GM12878 (cell line): ENCODE measurements around the gene SYNM. TPM values are rescaled to one million over a fixed set of nuclear protein-coding genes. Genes with fewer than 3 reads are reported as not detected.

Experiments used
- ATAC-seq: fragments of 200-7000 bp; cut with Tn5 transposase; 3 replicates; pipeline ENCODE4 v1.9.1; 2020; ENCODE audit warnings: mild to moderate bottlenecking, moderate library complexity
- BruUV-seq: library from RNA; stranded (reverse); fragments of 400-500 nt; replicated peaks from 2 replicates; lab custom pipeline; 2021; lab: Mats Ljungman, UMichigan
- CTCF ChIA-PET: fragments of 300-600 bp; sonication (Branson Sonifier 250); formaldehyde crosslinking; extraction: SDS; loops from one replicate; lab custom pipeline; 2021; ENCODE audit warnings: inconsistent platforms; lab: Yijun Ruan, JAX
- POLR2A ChIA-PET: fragments of 350-600 bp; formaldehyde crosslinking; extraction: SDS; loops from one replicate; lab custom pipeline; 2021; ENCODE audit warnings: inconsistent platforms; lab: Charles Lee
- RAD21 ChIA-PET: fragments of 300-600 bp; sonication (Branson Sonifier 250); formaldehyde crosslinking; loops from one replicate; lab custom pipeline; 2023; ENCODE audit warnings: antibody characterized with exemption; ENCODE audit not compliant: unreplicated experiment; lab: Charles Lee
- SMC1A ChIA-PET: fragments of 300-600 bp; sonication (Branson Sonifier 250); formaldehyde crosslinking; loops from one replicate; lab custom pipeline; 2023; ENCODE audit not compliant: unreplicated experiment, uncharacterized antibody; lab: Charles Lee
- DNase-seq: peaks from one replicate; pipeline ENCODE4 v3.0.0-alpha.2; 2011; ENCODE audit warnings: low read depth, low spot score
- FAIRE-seq: peaks from 3 replicates; lab custom pipeline; 2011; peaks lifted over from hg19 to GRCh38; lab: Jason Lieb, UNC
- H2AFZ ChIP-seq: 2 replicates; pipeline ENCODE4 v1.6.0; 2011; ENCODE audit warnings: low read depth, low read length, control low read depth; ENCODE audit not compliant: control insufficient read depth
- H3K27ac ChIP-seq: 2 replicates; pipeline ENCODE4 v1.5.1; 2011; ENCODE audit warnings: control low read depth; ENCODE audit not compliant: control insufficient read depth, insufficient read depth
- H3K27me3 ChIP-seq, 2 experiments: replicated peaks in 1 of 2; 2 replicates each; pipeline versions ENCODE4 v1.6.0 to v1.6.1; 2011; ENCODE audit warnings: low read length in 1 of 2; ENCODE audit not compliant: control insufficient read depth in 2 of 2, insufficient read depth in 2 of 2
- H3K36me3 ChIP-seq, 2 experiments: 2 replicates each; pipeline ENCODE4 v1.5.1; 2011; ENCODE audit warnings: low read length in 1 of 2; ENCODE audit not compliant: control insufficient read depth in 2 of 2, insufficient read depth in 2 of 2
- H3K4me1 ChIP-seq: 2 replicates; pipeline ENCODE4 v1.6.1; 2011; ENCODE audit warnings: mild to moderate bottlenecking, low read length, moderate library complexity, mixed read lengths; ENCODE audit not compliant: control insufficient read depth, insufficient read depth
- H3K4me2 ChIP-seq: 2 replicates; pipeline ENCODE4 v1.6.0; 2011; ENCODE audit warnings: control low read depth; ENCODE audit not compliant: control insufficient read depth, insufficient read depth
- H3K4me3 ChIP-seq: fragments of 200-600 bp; sonication (generic); 2 replicates; pipeline ENCODE4 v1.5.1; 2016
- H3K79me2 ChIP-seq: 2 replicates; pipeline ENCODE4 v1.6.0; 2011; ENCODE audit warnings: low read length; ENCODE audit not compliant: control insufficient read depth, insufficient read depth
- H3K9ac ChIP-seq: 2 replicates; pipeline ENCODE4 v1.8.0; 2011; ENCODE audit warnings: low read length, control low read depth, mixed read lengths; ENCODE audit not compliant: control insufficient read depth, insufficient read depth
- H3K9me3 ChIP-seq: replicated peaks from 3 replicates; pipeline ENCODE4 v1.5.1; 2011; ENCODE audit warnings: mild to moderate bottlenecking, low read length; ENCODE audit not compliant: control insufficient read depth, insufficient read depth
- H4K20me1 ChIP-seq: 2 replicates; pipeline ENCODE4 v1.6.0; 2011; ENCODE audit not compliant: control insufficient read depth, insufficient read depth
- ETV6 ChIP-seq, 2 experiments: fragments of 450-650 bp in 1 of 2; IDR thresholded peaks in 1 of 2; conservative IDR thresholded peaks in 1 of 2; 2 replicates each; pipeline ENCODE4 v1.6.1; 2014; ENCODE audit warnings: antibody characterized with exemption in 1 of 2, borderline replicate concordance in 1 of 2, low read depth in 1 of 2, mild to moderate bottlenecking in 1 of 2, moderate library complexity in 1 of 2
- GATAD2B ChIP-seq: fragments of 450-650 bp; conservative IDR thresholded peaks from 2 replicates; pipeline ENCODE4 v1.6.1; 2017; ENCODE audit warnings: low read depth, mild to moderate bottlenecking, moderate library complexity
- NFXL1 ChIP-seq: fragments of 450-650 bp; IDR thresholded peaks from 2 replicates; pipeline ENCODE4 v1.6.1; 2017; ENCODE audit warnings: antibody characterized with exemption, mild to moderate bottlenecking, borderline replicate concordance
- NFYB ChIP-seq: IDR thresholded peaks from 2 replicates; pipeline ENCODE4 v1.6.1; 2011; ENCODE audit warnings: low read depth, mild to moderate bottlenecking, low read length, improper control_type of control experiment, moderate library complexity; ENCODE audit not compliant: insufficient read depth
- NR2C2 ChIP-seq: IDR thresholded peaks from 2 replicates; pipeline ENCODE4 v1.6.1; 2011; ENCODE audit warnings: borderline replicate concordance, low read depth; ENCODE audit not compliant: control insufficient read depth, insufficient read length
- PAX8 ChIP-seq: fragments of 450-650 bp; IDR thresholded peaks from 2 replicates; pipeline ENCODE4 v1.6.1; 2017; ENCODE audit warnings: mild to moderate bottlenecking, moderate library complexity
- SMARCA5 ChIP-seq: fragments of 450-650 bp; IDR thresholded peaks from 2 replicates; pipeline ENCODE4 v1.6.1; 2017; ENCODE audit warnings: mild to moderate bottlenecking
- SREBF1 ChIP-seq: IDR thresholded peaks from 2 replicates; pipeline ENCODE4 v1.6.1; 2012; ENCODE audit warnings: mild to moderate bottlenecking, low read length
- SUPT20H ChIP-seq: IDR thresholded peaks from 2 replicates; pipeline ENCODE4 v1.6.1; 2011; ENCODE audit warnings: low read depth, mild to moderate bottlenecking, low read length, moderate library complexity, borderline replicate concordance; ENCODE audit not compliant: control insufficient read depth
- TBL1XR1 ChIP-seq: IDR thresholded peaks from 2 replicates; pipeline ENCODE4 v1.6.1; 2012; ENCODE audit warnings: low read depth, low read length, improper control_type of control experiment
- TCF3 ChIP-seq: IDR thresholded peaks from 2 replicates; pipeline ENCODE4 v1.6.1; 2012; ENCODE audit warnings: low read depth, mild to moderate bottlenecking, low read length, borderline replicate concordance; ENCODE audit not compliant: insufficient read depth
- YBX1 ChIP-seq: fragments of 450-650 bp; IDR thresholded peaks from 2 replicates; pipeline ENCODE4 v1.6.1; 2016; ENCODE audit warnings: antibody characterized with exemption
- YY1 ChIP-seq: IDR thresholded peaks from 2 replicates; pipeline ENCODE4 v1.6.1; 2011; ENCODE audit warnings: low read depth, mild to moderate bottlenecking, low read length
- ZBTB33 ChIP-seq: fragments of 450-650 bp; IDR thresholded peaks from 2 replicates; pipeline ENCODE4 v1.6.1; 2017; ENCODE audit warnings: mild to moderate bottlenecking
- WGBS: methylation state at CpG from one replicate; pipeline ENCODE4 v1.1.6; 2016; ENCODE audit warnings: low lambda C conversion rate; ENCODE audit not compliant: insufficient replicate concordance, insufficient coverage; ENCODE audit errors: missing lambda C conversion rate; 5-methylcytosine and 5-hydroxymethylcytosine counted together
- in situ Hi-C: fragments of 300-500 bp; cut with MboI; formaldehyde crosslinking; loops from 9 replicates; pipeline ENCODE4 v1.14.3; 2018; ENCODE audit warnings: mixed read lengths
- intact Hi-C: fragments of 100-400 bp; cut with micrococcal nuclease; formaldehyde crosslinking; loops from one replicate; pipeline ENCODE4 v1.14.2; 2022; ENCODE audit not compliant: unreplicated experiment
- polyA plus RNA-seq, 11 experiments: library from polyadenylated mRNA; depleted of rRNA in 4 of 11; unstranded in 6 of 11; stranded (reverse) in 5 of 11; fragments of >200 nt; fragmentation: Nextera tagmentation in 4 of 11; fragmentation: Illumina TruSeq in 1 of 11; extraction: Ambion mirVana in 4 of 11; extraction: Trizol in 1 of 11; gene quantifications; 1 replicate in 1 of 11; 2 replicates in 10 of 11; pipeline versions ENCODE4 v1.2.1 to v1.2.3, GENCODE V29; 2011 to 2016; ENCODE audit warnings: inconsistent platforms in 2 of 11, missing spikeins in 2 of 11, low read depth in 1 of 11
- total RNA-seq, 4 experiments: library from RNA; depleted of rRNA in 3 of 4; stranded (reverse); fragments of >200 nt in 3 of 4; fragmentation: Illumina TruSeq in 1 of 4; extraction: Trizol in 1 of 4; gene quantifications; 2 replicates each; pipeline versions ENCODE4 v1.2.1 to v1.2.3, GENCODE V29; 2013 to 2021
- TF ChIP-seq, protein P1 (sequence below): IDR thresholded peaks from 2 replicates; pipeline ENCODE4 v1.6.1; 2011; ENCODE audit warnings: mild to moderate bottlenecking, low read depth, low read length, moderate library complexity; ENCODE audit not compliant: insufficient replicate concordance
- TF ChIP-seq, protein P2 (sequence below): fragments of 450-650 bp; IDR thresholded peaks from 2 replicates; pipeline ENCODE4 v1.6.1; 2017; ENCODE audit warnings: mild to moderate bottlenecking, moderate library complexity

SYNM gene
- total and polyA plus RNA-seq, 10 of the 15 experiments (the other 5 are each of a cell fraction or from before 2014, with no cell fraction given) = 0.05 to 1.1 (median 0.89) TPM; not detected in 1

- TF ChIP-seq ZBTB33 (no peak), PAX8 (no peak), TBL1XR1 (no peak), YBX1 (no peak)
Observed at GRCh38 chr15:99098426-99098825, 6.5 kb upstream of the SYNM start (continued).

- DNase-seq (no peak), ATAC-seq (no peak), FAIRE-seq (no peak)
- H3K79me2 ChIP-seq = no peaks in the 10 kb centered on the region
- no peaks in the 10 kb centered on the region for H4K20me1 ChIP-seq
- ChIA-PET CTCF (interaction anchor here (0.5 to 6.7 kb wide), 7 partner anchors 9 to 314 kb away, joined by 3 to 111 read pairs (median 3); no protein-coding TSS in a partner anchor), POLR2A (no interaction called here), SMC1A (interaction anchor here (4.4 kb wide), 1 partner anchor 115 kb away, joined by 45 read pairs; no protein-coding TSS in a partner anchor), RAD21 (interaction anchor here (0.6 to 1.3 kb wide), 2 partner anchors 9 to 59 kb away, joined by 3 read pairs; no protein-coding TSS in a partner anchor)
- H3K36me3 ChIP-seq = no peaks in the 10 kb centered on the region
- no peak overlapping the region for H2AFZ ChIP-seq
- H3K27me3 ChIP-seq = peaks cover 0 to 15% of the 10 kb centered on the region in 2 experiments; a peak in 2 of 4 replicates
- WGBS = 55% methylated on average over 6 of the region's 6 CpGs
- H3K4me2 ChIP-seq = no peak overlapping the region
- H3K9ac ChIP-seq = no peak overlapping the region
- no peak overlapping the region for H3K4me3 ChIP-seq
- no peak overlapping the region for H3K27ac ChIP-seq
- BruUV-seq = no TSS peak
- no peaks in the 10 kb centered on the region for H3K9me3 ChIP-seq
- in situ Hi-C loops (loop anchor here (5.0 kb wide), 1 partner anchor 113 kb away; no protein-coding TSS in a partner anchor), intact Hi-C loops (no loop called here)
- no peaks in the 10 kb centered on the region for H3K4me1 ChIP-seq
- no peak for TF ChIP-seq SUPT20H
- TF ChIP-seq NFXL1 = no peak
- TF ChIP-seq, protein P1, sequence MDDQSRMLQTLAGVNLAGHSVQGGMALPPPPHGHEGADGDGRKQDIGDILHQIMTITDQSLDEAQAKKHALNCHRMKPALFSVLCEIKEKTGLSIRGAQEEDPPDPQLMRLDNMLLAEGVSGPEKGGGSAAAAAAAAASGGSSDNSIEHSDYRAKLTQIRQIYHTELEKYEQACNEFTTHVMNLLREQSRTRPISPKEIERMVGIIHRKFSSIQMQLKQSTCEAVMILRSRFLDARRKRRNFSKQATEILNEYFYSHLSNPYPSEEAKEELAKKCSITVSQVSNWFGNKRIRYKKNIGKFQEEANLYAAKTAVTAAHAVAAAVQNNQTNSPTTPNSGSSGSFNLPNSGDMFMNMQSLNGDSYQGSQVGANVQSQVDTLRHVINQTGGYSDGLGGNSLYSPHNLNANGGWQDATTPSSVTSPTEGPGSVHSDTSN = no peak
- no peak for TF ChIP-seq YY1
- TF ChIP-seq TCF3 = no peak
- no peak for TF ChIP-seq SREBF1
- TF ChIP-seq NR2C2 = no peak
- TF ChIP-seq ETV6 (conservative IDR thresholded peaks at IDR 0.05 in 1 of 2, IDR thresholded peaks at IDR 0.05 in 1 of 2; ENCODE audit: borderline replicate concordance in 1 of 2, low read depth in 1 of 2) = no peak
- TF ChIP-seq NFYB = no peak
- no peak for TF ChIP-seq GATAD2B
- no peak for TF ChIP-seq SMARCA5
- TF ChIP-seq, protein P2, sequence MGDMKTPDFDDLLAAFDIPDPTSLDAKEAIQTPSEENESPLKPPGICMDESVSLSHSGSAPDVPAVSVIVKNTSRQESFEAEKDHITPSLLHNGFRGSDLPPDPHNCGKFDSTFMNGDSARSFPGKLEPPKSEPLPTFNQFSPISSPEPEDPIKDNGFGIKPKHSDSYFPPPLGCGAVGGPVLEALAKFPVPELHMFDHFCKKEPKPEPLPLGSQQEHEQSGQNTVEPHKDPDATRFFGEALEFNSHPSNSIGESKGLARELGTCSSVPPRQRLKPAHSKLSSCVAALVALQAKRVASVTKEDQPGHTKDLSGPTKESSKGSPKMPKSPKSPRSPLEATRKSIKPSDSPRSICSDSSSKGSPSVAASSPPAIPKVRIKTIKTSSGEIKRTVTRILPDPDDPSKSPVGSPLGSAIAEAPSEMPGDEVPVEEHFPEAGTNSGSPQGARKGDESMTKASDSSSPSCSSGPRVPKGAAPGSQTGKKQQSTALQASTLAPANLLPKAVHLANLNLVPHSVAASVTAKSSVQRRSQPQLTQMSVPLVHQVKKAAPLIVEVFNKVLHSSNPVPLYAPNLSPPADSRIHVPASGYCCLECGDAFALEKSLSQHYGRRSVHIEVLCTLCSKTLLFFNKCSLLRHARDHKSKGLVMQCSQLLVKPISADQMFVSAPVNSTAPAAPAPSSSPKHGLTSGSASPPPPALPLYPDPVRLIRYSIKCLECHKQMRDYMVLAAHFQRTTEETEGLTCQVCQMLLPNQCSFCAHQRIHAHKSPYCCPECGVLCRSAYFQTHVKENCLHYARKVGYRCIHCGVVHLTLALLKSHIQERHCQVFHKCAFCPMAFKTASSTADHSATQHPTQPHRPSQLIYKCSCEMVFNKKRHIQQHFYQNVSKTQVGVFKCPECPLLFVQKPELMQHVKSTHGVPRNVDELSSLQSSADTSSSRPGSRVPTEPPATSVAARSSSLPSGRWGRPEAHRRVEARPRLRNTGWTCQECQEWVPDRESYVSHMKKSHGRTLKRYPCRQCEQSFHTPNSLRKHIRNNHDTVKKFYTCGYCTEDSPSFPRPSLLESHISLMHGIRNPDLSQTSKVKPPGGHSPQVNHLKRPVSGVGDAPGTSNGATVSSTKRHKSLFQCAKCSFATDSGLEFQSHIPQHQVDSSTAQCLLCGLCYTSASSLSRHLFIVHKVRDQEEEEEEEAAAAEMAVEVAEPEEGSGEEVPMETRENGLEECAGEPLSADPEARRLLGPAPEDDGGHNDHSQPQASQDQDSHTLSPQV = no peak
Observed at GRCh38 chr15:99098991-99099390, 5.9 kb upstream of the SYNM start.
